Ascending aorta (tissue), 2 donors: ENCODE data around the gene CACNA1H. TPM values are rescaled to one million over a fixed set of nuclear protein-coding genes. Genes with fewer than 3 reads are reported as not detected.
A peak's percentile ranks its signal among the peaks of the same experiment; 100 is the strongest.

Source experiments
- DNase-seq, 2 donors: peaks; one replicate each; pipeline ENCODE4 v3.0.0-alpha.2; 2019; ENCODE audit warnings: low spot score in 2 of 2
- H3K27ac ChIP-seq, 2 donors: fragments of 200-600 bp; sonication (generic); one replicate each; pipeline ENCODE4 v1.5.1; 2016 to 2017; ENCODE audit warnings: mild to moderate bottlenecking in 1 of 2
- H3K27me3 ChIP-seq: fragments of 200-600 bp; sonication (generic); one replicate; pipeline ENCODE4 v1.5.1; 2017
- H3K36me3 ChIP-seq, 2 donors: fragments of 200-600 bp; sonication (generic); one replicate each; pipeline ENCODE4 v1.5.1; 2016
- H3K4me1 ChIP-seq, 2 donors: fragments of 200-600 bp; sonication (generic); one replicate each; pipeline ENCODE4 v1.5.1; 2016 to 2017; ENCODE audit warnings: mild to moderate bottlenecking in 1 of 2
- H3K4me3 ChIP-seq, 2 donors: fragments of 200-600 bp; sonication (generic); one replicate each; pipeline ENCODE4 v1.5.1; 2016 to 2017; ENCODE audit warnings: mild to moderate bottlenecking in 1 of 2
- H3K9me3 ChIP-seq, 2 donors: fragments of 200-600 bp; sonication (generic); one replicate each; pipeline ENCODE4 v1.5.1; 2016
- intact Hi-C: fragments of 100-400 bp; cut with DNase I; formaldehyde crosslinking; loops from one replicate; pipeline ENCODE4 v1.15.1; 2023
- total RNA-seq: library from RNA; depleted of rRNA; stranded (reverse); fragments of >200 nt; gene quantifications from one replicate; pipeline ENCODE4 v1.1.0, GENCODE V29; 2016
- TF ChIP-seq, protein P1 (sequence below), 3 experiments: fragments of 200-600 bp in 2 of 3; fragments of 450-650 bp in 1 of 3; sonication (generic) in 2 of 3; IDR thresholded peaks; one replicate each; pipeline ENCODE4 v1.5.1; 2016 to 2019; ENCODE audit warnings: antibody characterized with exemption in 3 of 3, mild to moderate bottlenecking in 1 of 3, moderate library complexity in 1 of 3

The CACNA1H gene
- total RNA-seq, 1 donor from 2014 or later: 57.5 TPM

GRCh38 chr16:1157639-1158455, 4.9 kb downstream of the CACNA1H start:
- Histone ChIP-seq H3K4me3 (no peak overlapping the region), H3K36me3 (no peaks in the 10 kb centered on the region), H3K9me3 (no peaks in the 10 kb centered on the region), H3K27ac (peak overlapping the region; percentile 37 to 44), H3K27me3 (peaks cover 13% of the 10 kb centered on the region), H3K4me1 (peaks cover 15 to 22% of the 10 kb centered on the region in 2 donors)
- TF ChIP-seq, protein P1, sequence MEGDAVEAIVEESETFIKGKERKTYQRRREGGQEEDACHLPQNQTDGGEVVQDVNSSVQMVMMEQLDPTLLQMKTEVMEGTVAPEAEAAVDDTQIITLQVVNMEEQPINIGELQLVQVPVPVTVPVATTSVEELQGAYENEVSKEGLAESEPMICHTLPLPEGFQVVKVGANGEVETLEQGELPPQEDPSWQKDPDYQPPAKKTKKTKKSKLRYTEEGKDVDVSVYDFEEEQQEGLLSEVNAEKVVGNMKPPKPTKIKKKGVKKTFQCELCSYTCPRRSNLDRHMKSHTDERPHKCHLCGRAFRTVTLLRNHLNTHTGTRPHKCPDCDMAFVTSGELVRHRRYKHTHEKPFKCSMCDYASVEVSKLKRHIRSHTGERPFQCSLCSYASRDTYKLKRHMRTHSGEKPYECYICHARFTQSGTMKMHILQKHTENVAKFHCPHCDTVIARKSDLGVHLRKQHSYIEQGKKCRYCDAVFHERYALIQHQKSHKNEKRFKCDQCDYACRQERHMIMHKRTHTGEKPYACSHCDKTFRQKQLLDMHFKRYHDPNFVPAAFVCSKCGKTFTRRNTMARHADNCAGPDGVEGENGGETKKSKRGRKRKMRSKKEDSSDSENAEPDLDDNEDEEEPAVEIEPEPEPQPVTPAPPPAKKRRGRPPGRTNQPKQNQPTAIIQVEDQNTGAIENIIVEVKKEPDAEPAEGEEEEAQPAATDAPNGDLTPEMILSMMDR (IDR thresholded peaks at IDR 0.05): no peak
- intact Hi-C loops: loop anchor here (2.0 kb wide), 1 partner anchor 25 kb away; no protein-coding TSS in a partner anchor
- no peak for DNase-seq

DNA sequence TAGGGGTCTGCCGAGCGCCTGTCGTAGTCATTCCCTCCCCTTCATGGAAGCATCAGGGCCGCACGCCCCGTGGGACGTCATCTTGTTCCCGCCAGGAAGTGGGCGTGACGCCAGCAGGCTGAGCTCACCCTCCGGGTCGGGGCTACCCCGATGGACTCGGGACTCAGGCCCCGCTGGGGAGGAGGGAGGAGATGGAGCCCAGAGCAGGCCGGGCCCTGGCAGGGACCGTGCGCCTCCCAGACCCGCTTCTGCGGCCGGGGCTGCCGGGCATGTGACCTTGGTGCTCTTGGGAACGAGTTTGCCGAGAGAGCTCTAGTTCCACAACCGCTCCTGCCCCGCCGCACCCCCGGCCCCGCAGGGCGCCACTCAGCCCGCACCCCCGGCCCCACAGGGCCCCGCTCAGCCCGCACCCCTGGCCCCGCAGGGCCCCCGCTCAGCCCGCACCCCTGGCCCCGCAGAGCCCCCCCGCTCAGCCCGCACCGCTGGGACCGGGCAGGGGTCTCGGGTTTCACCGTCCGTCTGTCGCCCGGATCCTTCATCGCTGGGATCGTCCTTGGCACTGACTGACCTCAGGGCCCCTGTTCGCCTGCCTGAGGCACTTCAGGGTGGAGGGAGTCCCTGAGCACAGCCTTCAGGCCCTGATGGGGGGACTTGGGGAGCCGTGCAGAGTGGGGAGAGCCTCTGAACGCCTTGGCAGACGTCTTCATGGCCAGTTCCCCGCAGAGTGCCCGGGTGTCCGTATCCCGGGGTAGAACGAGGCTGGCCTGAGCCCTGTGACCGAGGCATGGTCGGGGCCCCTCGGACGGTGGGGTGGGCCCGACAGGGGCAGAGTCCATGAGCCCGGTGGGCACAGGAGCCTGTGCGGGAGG, 5.8 kb downstream of the CACNA1H start:
- no peak for DNase-seq
- intact Hi-C loops: loop anchor here (2.0 kb wide), 1 partner anchor 24 kb away; no protein-coding TSS in a partner anchor
- H3K4me1 ChIP-seq: peaks cover 15 to 22% of the 10 kb centered on the region in 2 donors

GRCh38 chr16:1159325-1159972, 6.5 kb downstream of the CACNA1H start:
- H3K27me3 ChIP-seq: peaks cover 5% of the 10 kb centered on the region
- TF ChIP-seq, protein P1 (IDR thresholded peaks at IDR 0.05): no peak
- peaks cover 9 to 22% of the 10 kb centered on the region in 2 donors for H3K4me1 ChIP-seq
- H3K27ac ChIP-seq: peak overlapping the region in 1 of 2 donors; percentile 40
- H3K4me3 ChIP-seq: peak overlapping the region in 1 of 2 donors; percentile 34
- DNase-seq: no peak
- H3K9me3 ChIP-seq: no peaks in the 10 kb centered on the region
- intact Hi-C loops: loop anchor here (2.0 kb wide), 1 partner anchor 23 kb away; no protein-coding TSS in a partner anchor
- no peaks in the 10 kb centered on the region for H3K36me3 ChIP-seq

More for the DNA sequence above, 5.8 kb downstream of the CACNA1H start:
- Histone ChIP-seq H3K4me3 (peak overlapping the region in 1 of 2 donors; percentile 10), H3K36me3 (no peaks in the 10 kb centered on the region), H3K27ac (peak overlapping the region in 1 of 2 donors; percentile 37), H3K27me3 (peaks cover 12% of the 10 kb centered on the region), H3K9me3 (no peaks in the 10 kb centered on the region)
- TF ChIP-seq, protein P1 (IDR thresholded peaks at IDR 0.05): no peak

- H3K36me3 ChIP-seq: no peaks in the 10 kb centered on the region
- no peak for DNase-seq
- peak overlapping the region in 1 of 2 donors; percentile 40 for H3K27ac ChIP-seq
- H3K9me3 ChIP-seq: no peaks in the 10 kb centered on the region
- H3K4me1 ChIP-seq: peaks cover 9 to 22% of the 10 kb centered on the region in 2 donors
- H3K27me3 ChIP-seq: no peaks in the 10 kb centered on the region
- peak overlapping the region; percentile 33 to 34 for H3K4me3 ChIP-seq
- TF ChIP-seq, protein P1 (IDR thresholded peaks at IDR 0.05): no peak
- intact Hi-C loops: loop anchor here (2.0 kb wide), 1 partner anchor 23 kb away; no protein-coding TSS in a partner anchor
Measured at GRCh38 chr16:1159973-1160772, 7.3 kb downstream of the CACNA1H start.
